22Rv1 (cell line): ENCODE data around the gene RETN.

Source experiments
- CTCF ChIP-seq: fragments of 450-650 bp; IDR thresholded peaks from 2 replicates; pipeline ENCODE4 v1.5.1; 2017; ENCODE audit warnings: mild to moderate bottlenecking
- ZFX ChIP-seq: fragments of 450-650 bp; IDR thresholded peaks from 2 replicates; pipeline ENCODE4 v1.6.1; 2017; ENCODE audit warnings: antibody characterized with exemption, borderline replicate concordance

DNA sequence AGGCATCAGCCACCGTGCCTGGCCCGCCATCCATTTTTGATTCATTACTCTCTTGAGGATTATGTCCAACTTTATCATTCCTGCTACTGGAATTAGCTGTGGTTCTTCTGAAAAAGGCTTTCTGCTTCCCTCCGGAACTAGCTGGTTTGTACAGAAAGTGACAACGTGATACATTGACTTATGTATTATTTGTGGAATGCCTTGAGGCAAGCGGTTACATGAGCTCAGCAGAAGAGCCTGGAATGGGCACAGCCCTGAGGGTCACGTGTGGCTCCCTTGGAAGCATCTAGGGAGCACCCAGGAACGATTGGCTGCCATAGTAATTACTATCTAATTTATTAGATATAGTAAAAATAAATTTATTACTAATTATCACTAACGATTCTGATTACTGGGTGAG lies 14.4 kb upstream of the RETN start:
- TF ChIP-seq CTCF (no peak), ZFX (no peak)
